ENCODE measurements around the gene CDH23.

Gene CDH23

DNA sequence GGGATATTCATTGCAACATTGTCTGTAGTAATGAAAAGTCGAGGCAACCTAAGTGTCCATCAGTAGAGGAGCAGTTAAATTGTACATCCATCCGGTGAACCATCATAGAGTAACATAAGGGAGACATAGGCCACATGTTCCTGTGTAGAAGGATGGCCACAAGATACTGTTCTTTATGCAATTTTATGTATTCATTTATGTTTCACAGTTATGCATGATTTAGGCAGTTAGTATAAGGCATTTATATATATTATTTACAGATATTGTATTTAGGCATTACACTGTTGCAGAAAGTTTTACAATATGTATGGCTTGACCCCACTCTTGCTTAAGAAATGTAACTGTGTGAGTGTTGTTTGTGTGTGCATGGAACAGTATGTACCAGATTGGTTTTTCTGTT lies 36.0 kb upstream of the CDH23 start:
- H3K27ac Mint-ChIP-seq: no peak overlapping the region
- no peaks in the 10 kb centered on the region for H3K27me3 Mint-ChIP-seq
- H3K9me3 Mint-ChIP-seq: no peaks in the 10 kb centered on the region
- H3K36me3 Mint-ChIP-seq (ENCODE audit: low read depth): peaks cover 73% of the 10 kb centered on the region
- intact Hi-C loops (cut with micrococcal nuclease): no loop called here
- H3K4me1 Mint-ChIP-seq (ENCODE audit: low read depth): peaks cover 69% of the 10 kb centered on the region
- H3K4me3 Mint-ChIP-seq: no peak overlapping the region

- Mint-ChIP-seq H3K36me3 (ENCODE audit: low read depth) (peaks cover 65% of the 10 kb centered on the region), H3K4me3 (no peak overlapping the region), H3K27ac (peak overlapping the region; percentile 63), H3K27me3 (no peaks in the 10 kb centered on the region), H3K4me1 (ENCODE audit: low read depth) (peaks cover 77% of the 10 kb centered on the region), H3K9me3 (no peaks in the 10 kb centered on the region)
- intact Hi-C loops (cut with micrococcal nuclease): no loop called here
Measured at GRCh38 chr10:71361581-71361980, 35.1 kb upstream of the CDH23 start.

DNA sequence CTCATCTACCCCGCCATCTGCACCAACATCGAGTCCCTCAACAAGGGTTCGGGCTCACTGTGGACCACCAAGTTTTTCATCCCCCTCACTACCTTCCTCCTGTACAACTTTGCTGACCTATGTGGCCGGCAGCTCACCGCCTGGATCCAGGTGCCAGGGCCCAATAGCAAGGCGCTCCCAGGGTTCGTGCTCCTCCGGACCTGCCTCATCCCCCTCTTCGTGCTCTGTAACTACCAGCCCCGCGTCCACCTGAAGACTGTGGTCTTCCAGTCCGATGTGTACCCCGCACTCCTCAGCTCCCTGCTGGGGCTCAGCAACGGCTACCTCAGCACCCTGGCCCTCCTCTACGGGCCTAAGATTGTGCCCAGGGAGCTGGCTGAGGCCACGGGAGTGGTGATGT lies 34.6 kb upstream of the CDH23 start:
- intact Hi-C loops (cut with micrococcal nuclease): no loop called here
- Mint-ChIP-seq H3K4me3 (no peak overlapping the region), H3K4me1 (ENCODE audit: low read depth) (peaks cover 83% of the 10 kb centered on the region), H3K9me3 (no peaks in the 10 kb centered on the region), H3K27ac (peak overlapping the region; percentile 63), H3K27me3 (no peaks in the 10 kb centered on the region), H3K36me3 (ENCODE audit: low read depth) (peaks cover 59% of the 10 kb centered on the region)

- no peaks in the 10 kb centered on the region for H3K9me3 Mint-ChIP-seq
- intact Hi-C loops (cut with micrococcal nuclease): loop anchor here (2.0 kb wide), 1 partner anchor 15 kb away; no protein-coding TSS in a partner anchor
- peak overlapping the region; percentile 95 for H3K27ac Mint-ChIP-seq
- H3K4me3 Mint-ChIP-seq: peak overlapping the region; percentile 35
- peaks cover 41% of the 10 kb centered on the region for H3K36me3 Mint-ChIP-seq (ENCODE audit: low read depth)
- H3K4me1 Mint-ChIP-seq (ENCODE audit: low read depth): peaks cover 81% of the 10 kb centered on the region
- H3K27me3 Mint-ChIP-seq: no peaks in the 10 kb centered on the region
Measured at GRCh38 chr10:71363936-71364335, 32.8 kb upstream of the CDH23 start.

GRCh38 chr10:71365366-71365765 lies 31.4 kb upstream of the CDH23 start:
- intact Hi-C loops (cut with micrococcal nuclease): loop anchor here (2.0 kb wide), 1 partner anchor 13 kb away; no protein-coding TSS in a partner anchor

DNA sequence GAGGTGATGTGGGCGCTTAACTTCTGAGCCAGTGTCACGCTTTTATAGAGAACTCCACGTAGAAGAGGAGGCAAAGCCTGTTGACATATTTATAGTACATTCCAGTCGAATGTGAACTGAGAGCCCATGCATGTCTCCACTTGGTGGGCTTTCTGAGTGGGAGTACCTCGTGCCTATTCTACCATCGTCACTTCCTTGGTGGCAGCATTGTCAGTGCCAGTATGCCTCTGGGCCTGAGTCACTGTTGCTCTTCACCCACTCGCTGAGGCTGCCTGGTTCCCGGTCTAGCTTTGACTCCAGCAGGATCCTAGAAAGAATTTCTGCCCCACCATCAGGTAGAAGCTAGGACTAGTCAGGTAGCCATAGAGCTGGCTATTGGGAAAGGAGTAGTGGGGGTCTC lies 30.0 kb upstream of the CDH23 start:
- Mint-ChIP-seq H3K4me3 (peak overlapping the region; percentile 27), H3K9me3 (no peaks in the 10 kb centered on the region), H3K27ac (peak overlapping the region; percentile 95), H3K4me1 (ENCODE audit: low read depth) (peaks cover 88% of the 10 kb centered on the region), H3K36me3 (ENCODE audit: low read depth) (peaks cover 31% of the 10 kb centered on the region), H3K27me3 (no peaks in the 10 kb centered on the region)
- intact Hi-C loops (cut with micrococcal nuclease): no loop called here

More at GRCh38 chr10:71365366-71365765, 31.4 kb upstream of the CDH23 start:
- no peaks in the 10 kb centered on the region for H3K9me3 Mint-ChIP-seq
- H3K4me1 Mint-ChIP-seq (ENCODE audit: low read depth): peaks cover 83% of the 10 kb centered on the region
- H3K27me3 Mint-ChIP-seq: no peaks in the 10 kb centered on the region
- no peak overlapping the region for H3K4me3 Mint-ChIP-seq
- H3K36me3 Mint-ChIP-seq (ENCODE audit: low read depth): peaks cover 34% of the 10 kb centered on the region
- H3K27ac Mint-ChIP-seq: peak overlapping the region; percentile 95

DNA sequence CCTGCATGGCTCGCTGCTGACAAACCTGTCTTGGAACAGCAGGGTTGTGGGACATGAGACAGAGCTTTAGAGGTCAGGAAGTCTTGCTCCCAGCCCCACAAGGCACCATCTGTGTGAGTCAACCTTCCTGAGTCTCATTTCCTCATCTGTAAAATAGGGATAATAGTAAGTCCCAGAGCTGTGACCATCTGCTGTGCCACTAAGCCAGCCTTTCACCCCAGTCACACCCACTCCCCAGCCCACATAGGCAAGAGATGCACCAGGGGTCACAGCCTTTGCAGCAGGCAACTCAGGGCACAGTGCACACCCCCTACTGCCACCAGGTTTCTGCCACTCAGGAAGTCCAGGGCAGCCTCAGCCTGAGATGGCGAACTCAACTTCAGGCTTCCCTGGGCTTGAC lies 29.4 kb upstream of the CDH23 start:
- intact Hi-C loops (cut with micrococcal nuclease): no loop called here
- peak overlapping the region; percentile 95 for H3K27ac Mint-ChIP-seq
- peaks cover 88% of the 10 kb centered on the region for H3K4me1 Mint-ChIP-seq (ENCODE audit: low read depth)
- H3K36me3 Mint-ChIP-seq (ENCODE audit: low read depth): peaks cover 25% of the 10 kb centered on the region
- H3K9me3 Mint-ChIP-seq: no peaks in the 10 kb centered on the region
- H3K4me3 Mint-ChIP-seq: peak overlapping the region; percentile 27
- H3K27me3 Mint-ChIP-seq: no peaks in the 10 kb centered on the region

DNA sequence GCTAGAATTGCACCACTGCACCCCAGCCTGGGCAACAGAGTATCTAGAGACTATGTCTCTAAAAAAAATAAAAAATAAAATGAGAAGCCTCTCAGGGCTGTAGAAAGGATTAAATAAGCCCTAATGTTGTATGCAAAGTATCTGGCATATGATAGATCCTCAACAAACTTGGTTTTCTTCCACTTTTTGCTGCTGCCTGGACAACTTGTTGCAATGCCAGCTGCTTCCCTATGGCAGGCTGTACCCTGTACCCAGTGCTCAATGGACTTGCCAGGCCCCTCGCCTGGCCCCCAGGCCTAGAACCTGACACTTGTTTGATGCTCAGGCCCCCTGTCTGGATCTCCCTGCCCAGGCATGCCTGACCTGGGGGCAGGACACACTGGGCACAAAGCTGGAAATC lies 28.5 kb upstream of the CDH23 start:
- H3K27me3 Mint-ChIP-seq: no peaks in the 10 kb centered on the region
- peaks cover 16% of the 10 kb centered on the region for H3K36me3 Mint-ChIP-seq (ENCODE audit: low read depth)
- peak overlapping the region; percentile 68 for H3K27ac Mint-ChIP-seq
- intact Hi-C loops (cut with micrococcal nuclease): no loop called here
- no peaks in the 10 kb centered on the region for H3K9me3 Mint-ChIP-seq
- no peak overlapping the region for H3K4me3 Mint-ChIP-seq
- peaks cover 89% of the 10 kb centered on the region for H3K4me1 Mint-ChIP-seq (ENCODE audit: low read depth)

- H3K36me3 Mint-ChIP-seq (ENCODE audit: low read depth): peaks cover 14% of the 10 kb centered on the region
- H3K4me3 Mint-ChIP-seq: no peak overlapping the region
- H3K27ac Mint-ChIP-seq: peak overlapping the region; percentile 68
- intact Hi-C loops (cut with micrococcal nuclease): no loop called here
- peaks cover 92% of the 10 kb centered on the region for H3K4me1 Mint-ChIP-seq (ENCODE audit: low read depth)
- no peaks in the 10 kb centered on the region for H3K27me3 Mint-ChIP-seq
- no peaks in the 10 kb centered on the region for H3K9me3 Mint-ChIP-seq
Measured at GRCh38 chr10:71368643-71369042, 28.1 kb upstream of the CDH23 start.

GRCh38 chr10:71369602-71370001 lies 27.1 kb upstream of the CDH23 start:
- peaks cover 92% of the 10 kb centered on the region for H3K4me1 Mint-ChIP-seq (ENCODE audit: low read depth)
- peaks cover 10% of the 10 kb centered on the region for H3K36me3 Mint-ChIP-seq (ENCODE audit: low read depth)
- H3K27me3 Mint-ChIP-seq: no peaks in the 10 kb centered on the region
- no peaks in the 10 kb centered on the region for H3K9me3 Mint-ChIP-seq
- H3K4me3 Mint-ChIP-seq: no peak overlapping the region
- H3K27ac Mint-ChIP-seq: peak overlapping the region; percentile 68
- intact Hi-C loops (cut with micrococcal nuclease): no loop called here

GRCh38 chr10:71370031-71370430 lies 26.7 kb upstream of the CDH23 start:
- intact Hi-C loops (cut with micrococcal nuclease): no loop called here
- Mint-ChIP-seq H3K4me3 (no peak overlapping the region), H3K4me1 (ENCODE audit: low read depth) (peaks cover 92% of the 10 kb centered on the region), H3K27me3 (no peaks in the 10 kb centered on the region), H3K9me3 (no peaks in the 10 kb centered on the region), H3K27ac (peak overlapping the region; percentile 68), H3K36me3 (ENCODE audit: low read depth) (peaks cover 6% of the 10 kb centered on the region)

- Mint-ChIP-seq H3K27ac (peak overlapping the region; percentile 91), H3K4me1 (ENCODE audit: low read depth) (peaks cover 90% of the 10 kb centered on the region), H3K9me3 (no peaks in the 10 kb centered on the region), H3K36me3 (ENCODE audit: low read depth) (no peaks in the 10 kb centered on the region), H3K27me3 (no peaks in the 10 kb centered on the region), H3K4me3 (no peak overlapping the region)
- intact Hi-C loops (cut with micrococcal nuclease): loop anchor here (2.0 kb wide), 1 partner anchor 13 kb away; no protein-coding TSS in a partner anchor
Measured at GRCh38 chr10:71371750-71372166, 25.0 kb upstream of the CDH23 start.

GRCh38 chr10:71372882-71373495 lies 23.7 kb upstream of the CDH23 start:
- peaks cover 91% of the 10 kb centered on the region for H3K4me1 Mint-ChIP-seq (ENCODE audit: low read depth)
- no peaks in the 10 kb centered on the region for H3K36me3 Mint-ChIP-seq (ENCODE audit: low read depth)

GRCh38 chr10:71374481-71375233 lies 22.1 kb upstream of the CDH23 start:
- intact Hi-C loops (cut with micrococcal nuclease): no loop called here

More at GRCh38 chr10:71372882-71373495, 23.7 kb upstream of the CDH23 start:
- intact Hi-C loops (cut with micrococcal nuclease): loop anchor here (2.0 kb wide), 1 partner anchor 14 kb away; no protein-coding TSS in a partner anchor
- Mint-ChIP-seq H3K27me3 (no peaks in the 10 kb centered on the region), H3K9me3 (no peaks in the 10 kb centered on the region), H3K27ac (peak overlapping the region; percentile 91), H3K4me3 (no peak overlapping the region)

More at GRCh38 chr10:71374481-71375233, 22.1 kb upstream of the CDH23 start:
- no peaks in the 10 kb centered on the region for H3K36me3 Mint-ChIP-seq (ENCODE audit: low read depth)
- no peaks in the 10 kb centered on the region for H3K9me3 Mint-ChIP-seq
- peaks cover 92% of the 10 kb centered on the region for H3K4me1 Mint-ChIP-seq (ENCODE audit: low read depth)
- no peak overlapping the region for H3K4me3 Mint-ChIP-seq
- H3K27me3 Mint-ChIP-seq: no peaks in the 10 kb centered on the region
- H3K27ac Mint-ChIP-seq: peak overlapping the region; percentile 91

All from dendritic cell treated with granulocyte-macrophage colony-stimulating factor and Interleukin-4, amounts not matched to agents 40 ng/mL and 50 ng/mL, for 4 days (primary cell).